Thyroid gland (tissue), 4 donors: ENCODE measurements around the gene GPR18. TPM values are rescaled to one million over a fixed set of nuclear protein-coding genes. Genes with fewer than 3 reads are reported as not detected.

ENCODE experiments used
- DNase-seq, 2 donors: peaks; one replicate each; pipeline ENCODE4 v3.0.0-alpha.2; 2019
- H3K27ac ChIP-seq, 3 donors: fragments of 200-600 bp; sonication (generic); 1 replicate in 2 of 3; 2 replicates in 1 of 3; pipeline ENCODE4 v1.5.1; 2016 to 2019; ENCODE audit warnings: mild to moderate bottlenecking in 1 of 3, moderate library complexity in 1 of 3
- H3K27me3 ChIP-seq: fragments of 200-600 bp; sonication (generic); one replicate; pipeline ENCODE4 v1.5.1; 2019
- H3K36me3 ChIP-seq, 2 donors: fragments of 200-600 bp; sonication (generic); one replicate each; pipeline ENCODE4 v1.5.1; 2016 to 2019
- H3K4me1 ChIP-seq, 2 donors: fragments of 200-600 bp; sonication (generic); one replicate each; pipeline ENCODE4 v1.5.1; 2017 to 2019
- H3K4me3 ChIP-seq, 3 donors: fragments of 200-600 bp; sonication (generic); replicated peaks in 1 of 3; 1 replicate in 2 of 3; 2 replicates in 1 of 3; pipeline ENCODE4 v1.5.1; 2016; ENCODE audit warnings: mild to moderate bottlenecking in 1 of 3
- H3K9me3 ChIP-seq: fragments of 200-600 bp; sonication (generic); one replicate; pipeline ENCODE4 v1.5.1; 2017
- POLR2A ChIP-seq, 2 donors: fragments of 450-650 bp; IDR thresholded peaks; one replicate each; pipeline ENCODE4 v1.6.1; 2017; ENCODE audit warnings: antibody characterized with exemption in 2 of 2, mild to moderate bottlenecking in 2 of 2, moderate library complexity in 1 of 2
- WGBS, 2 donors: methylation state at CpG; one replicate each; pipeline ENCODE4 v1.1.5; 2017; 5-methylcytosine and 5-hydroxymethylcytosine counted together
- intact Hi-C: fragments of 100-400 bp; cut with DNase I; formaldehyde crosslinking; loops from one replicate; pipeline ENCODE4 v1.15.1; 2023
- total RNA-seq, 4 donors: library from RNA; depleted of rRNA; stranded (reverse); fragments of >200 nt; gene quantifications; one replicate each; pipeline ENCODE4 v1.2.3, GENCODE V29; 2016
- TF ChIP-seq, protein P1 (sequence below), 6 experiments: fragments of 200-600 bp in 3 of 6; fragments of 450-650 bp in 3 of 6; sonication (generic) in 3 of 6; IDR thresholded peaks; one replicate each; pipeline ENCODE4 v1.5.1; 2016 to 2019; ENCODE audit warnings: antibody characterized with exemption in 6 of 6, mild to moderate bottlenecking in 2 of 6, inconsistent platforms in 1 of 6, moderate library complexity in 1 of 6

The GPR18 gene
- total RNA-seq, 4 donors from 2014 or later, result 0.27 to 0.96 TPM; not detected in 2

DNA sequence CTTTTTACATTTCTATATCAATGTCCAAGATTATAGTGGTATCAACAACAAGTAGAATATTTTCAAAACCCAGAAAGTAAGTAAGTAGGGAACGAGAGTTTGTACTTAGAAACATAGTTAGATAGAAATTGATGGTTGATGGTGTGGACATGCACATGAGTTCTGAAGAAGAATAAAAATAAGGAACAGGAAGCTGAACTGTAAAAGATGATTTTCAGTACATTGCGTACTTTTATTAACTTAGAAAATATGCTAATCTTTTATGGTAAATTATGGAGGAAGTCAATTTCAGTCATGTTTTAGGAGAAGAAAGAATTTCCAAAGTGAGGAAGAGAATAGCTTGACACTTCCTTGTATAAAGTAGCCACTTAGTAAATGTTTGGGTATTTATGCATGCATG, 12.3 kb upstream of the GPR18 start:
- H3K9me3 ChIP-seq, result no peaks in the 10 kb centered on the region
- WGBS, 2 donors, result 90 to 94% methylated on average over 2 of the region's 2 CpGs
- H3K4me3 ChIP-seq, result no peak overlapping the region
- TF ChIP-seq, protein P1, sequence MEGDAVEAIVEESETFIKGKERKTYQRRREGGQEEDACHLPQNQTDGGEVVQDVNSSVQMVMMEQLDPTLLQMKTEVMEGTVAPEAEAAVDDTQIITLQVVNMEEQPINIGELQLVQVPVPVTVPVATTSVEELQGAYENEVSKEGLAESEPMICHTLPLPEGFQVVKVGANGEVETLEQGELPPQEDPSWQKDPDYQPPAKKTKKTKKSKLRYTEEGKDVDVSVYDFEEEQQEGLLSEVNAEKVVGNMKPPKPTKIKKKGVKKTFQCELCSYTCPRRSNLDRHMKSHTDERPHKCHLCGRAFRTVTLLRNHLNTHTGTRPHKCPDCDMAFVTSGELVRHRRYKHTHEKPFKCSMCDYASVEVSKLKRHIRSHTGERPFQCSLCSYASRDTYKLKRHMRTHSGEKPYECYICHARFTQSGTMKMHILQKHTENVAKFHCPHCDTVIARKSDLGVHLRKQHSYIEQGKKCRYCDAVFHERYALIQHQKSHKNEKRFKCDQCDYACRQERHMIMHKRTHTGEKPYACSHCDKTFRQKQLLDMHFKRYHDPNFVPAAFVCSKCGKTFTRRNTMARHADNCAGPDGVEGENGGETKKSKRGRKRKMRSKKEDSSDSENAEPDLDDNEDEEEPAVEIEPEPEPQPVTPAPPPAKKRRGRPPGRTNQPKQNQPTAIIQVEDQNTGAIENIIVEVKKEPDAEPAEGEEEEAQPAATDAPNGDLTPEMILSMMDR (IDR thresholded peaks at IDR 0.05), result no peak
- no peak for TF ChIP-seq POLR2A (IDR thresholded peaks at IDR 0.05)
- intact Hi-C loops, result loop anchor here (5.0 kb wide), 1 partner anchor 167 kb away; no protein-coding TSS in a partner anchor
- no peaks in the 10 kb centered on the region for H3K36me3 ChIP-seq
- no peaks in the 10 kb centered on the region for H3K27me3 ChIP-seq
- peaks cover 3 to 6% of the 10 kb centered on the region in 2 donors for H3K4me1 ChIP-seq
- no peak for DNase-seq
- H3K27ac ChIP-seq, result no peak overlapping the region

DNA sequence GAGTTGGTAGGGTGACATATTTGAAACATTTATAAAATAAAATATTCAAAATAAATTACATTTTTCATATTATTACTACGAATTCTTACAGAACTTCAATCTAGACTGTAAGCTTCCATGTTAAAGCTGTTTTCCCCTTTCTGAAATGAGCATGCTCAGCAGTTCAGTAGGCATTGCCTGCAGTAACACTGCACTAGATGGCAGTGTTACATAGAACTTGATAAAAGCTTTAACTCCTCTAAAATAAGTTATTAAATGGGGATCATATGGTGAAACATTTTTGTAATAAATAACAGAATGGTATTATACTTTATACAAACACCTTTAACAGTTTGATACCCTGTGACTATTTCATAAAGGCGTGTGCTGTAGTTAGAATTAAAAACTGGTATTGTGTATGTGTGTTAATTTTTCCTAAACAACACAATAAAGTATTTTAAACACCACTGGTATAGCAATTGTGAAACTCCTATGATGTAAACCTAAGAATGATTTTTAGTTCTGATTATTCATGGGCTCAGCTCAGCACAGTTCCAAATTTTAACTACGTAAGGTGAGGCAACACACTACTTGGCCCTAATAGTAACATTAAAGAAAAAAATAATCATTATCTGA, 11.6 kb upstream of the GPR18 start:
- TF ChIP-seq, protein P1 (IDR thresholded peaks at IDR 0.05), result peak in 4 of 6 experiments; percentile 56 to 81 (median 73)
- no peak for TF ChIP-seq POLR2A (IDR thresholded peaks at IDR 0.05)
- 69% methylated on average over 3 of the region's 3 CpGs for WGBS, 2 donors
- no peaks in the 10 kb centered on the region for H3K9me3 ChIP-seq
- DNase-seq, result no peak
- H3K36me3 ChIP-seq, result no peaks in the 10 kb centered on the region
- no peaks in the 10 kb centered on the region for H3K27me3 ChIP-seq
- H3K4me3 ChIP-seq, result no peak overlapping the region
- H3K4me1 ChIP-seq, result peaks cover 0 to 6% of the 10 kb centered on the region in 2 donors
- intact Hi-C loops, result loop anchor here (5.0 kb wide), 2 partner anchors 113 to 168 kb away; no protein-coding TSS in a partner anchor
- no peak overlapping the region for H3K27ac ChIP-seq

DNA sequence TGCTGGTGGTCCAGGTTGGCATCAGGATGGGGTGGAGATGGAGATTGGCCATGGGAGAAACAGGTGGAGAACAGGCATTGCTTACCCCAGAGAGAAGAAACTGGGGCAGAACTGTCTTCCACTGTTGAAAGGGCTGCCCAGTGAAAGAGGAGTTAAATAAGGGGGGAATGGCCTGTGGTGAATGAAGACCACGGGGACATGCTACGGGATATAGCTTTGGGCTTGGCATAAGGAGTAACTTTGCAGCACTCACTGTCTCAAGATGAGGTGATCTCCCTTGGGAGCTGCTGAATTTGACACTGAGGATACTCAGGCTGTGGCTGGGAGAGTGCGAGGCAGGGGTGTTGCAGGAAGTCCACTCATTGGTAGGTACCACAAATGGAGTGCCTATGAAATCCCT, 10.6 kb upstream of the GPR18 start:
- Histone ChIP-seq H3K27me3 (no peaks in the 10 kb centered on the region), H3K9me3 (no peaks in the 10 kb centered on the region), H3K4me3 (no peak overlapping the region), H3K27ac (no peak overlapping the region), H3K36me3 (no peaks in the 10 kb centered on the region), H3K4me1 (peaks cover 0 to 6% of the 10 kb centered on the region in 2 donors)
- no peak for TF ChIP-seq POLR2A (IDR thresholded peaks at IDR 0.05)
- TF ChIP-seq, protein P1 (IDR thresholded peaks at IDR 0.05), result no peak
- DNase-seq, result no peak
- intact Hi-C loops, result loop anchor here (5.0 kb wide), 1 partner anchor 113 kb away; no protein-coding TSS in a partner anchor
- 81 to 85% methylated on average over 3 of the region's 3 CpGs for WGBS, 2 donors

DNA sequence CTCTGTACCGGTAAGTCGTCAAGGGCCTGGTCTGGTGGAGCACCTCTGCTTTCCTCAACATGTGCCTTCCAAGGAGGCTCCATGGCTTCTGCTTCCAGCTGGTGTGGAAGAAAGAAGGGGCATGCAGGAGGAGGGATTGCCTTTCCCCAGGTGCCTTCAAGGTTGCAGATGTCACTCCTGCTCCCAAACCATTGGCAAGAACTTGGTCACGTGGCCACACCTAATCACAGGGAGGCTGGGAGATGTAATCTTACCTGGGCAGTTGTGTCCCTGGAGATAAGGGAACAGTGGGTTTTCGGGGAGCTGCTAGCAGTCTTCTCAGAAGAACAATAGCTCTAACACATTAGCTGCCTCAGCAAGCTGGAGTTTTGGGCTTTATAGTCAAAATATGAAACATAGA, 9.7 kb upstream of the GPR18 start:
- no peak for DNase-seq
- H3K4me3 ChIP-seq, result no peak overlapping the region
- H3K27me3 ChIP-seq, result no peaks in the 10 kb centered on the region
- no peaks in the 10 kb centered on the region for H3K9me3 ChIP-seq
- TF ChIP-seq POLR2A (IDR thresholded peaks at IDR 0.05), result no peak
- TF ChIP-seq, protein P1 (IDR thresholded peaks at IDR 0.05), result no peak
- intact Hi-C loops, result loop anchor here (5.0 kb wide), 1 partner anchor 114 kb away; no protein-coding TSS in a partner anchor
- H3K27ac ChIP-seq, result no peak overlapping the region
- 87 to 96% methylated on average over 4 of the region's 4 CpGs for WGBS, 2 donors
- H3K4me1 ChIP-seq, result peaks cover 0 to 6% of the 10 kb centered on the region in 2 donors
- H3K36me3 ChIP-seq, result no peaks in the 10 kb centered on the region

DNA sequence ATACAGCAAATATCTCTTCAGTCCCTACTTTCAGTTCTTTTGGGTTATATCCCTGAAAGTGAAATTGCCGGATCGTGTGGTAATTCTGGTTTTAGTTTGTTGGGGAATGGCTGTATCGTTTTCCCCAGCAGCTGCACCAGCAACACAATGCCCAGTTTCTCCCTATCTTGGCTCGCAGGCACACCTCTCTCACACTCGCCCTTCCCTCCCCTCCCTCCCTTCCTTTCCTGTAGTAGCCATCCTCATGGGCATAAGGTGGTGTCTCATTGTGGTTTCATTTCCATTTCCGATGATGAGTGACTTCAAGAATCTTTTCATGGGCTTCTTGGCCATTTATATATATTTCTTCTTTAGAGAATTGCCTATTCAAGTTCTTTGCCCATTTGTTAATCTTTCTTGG, 8.6 kb upstream of the GPR18 start:
- peaks cover 0 to 2% of the 10 kb centered on the region in 2 donors for H3K4me1 ChIP-seq
- DNase-seq, result no peak
- no peak for TF ChIP-seq POLR2A (IDR thresholded peaks at IDR 0.05)
- TF ChIP-seq, protein P1 (IDR thresholded peaks at IDR 0.05), result no peak
- H3K27me3 ChIP-seq, result no peaks in the 10 kb centered on the region
- no peak overlapping the region for H3K27ac ChIP-seq
- no peaks in the 10 kb centered on the region for H3K9me3 ChIP-seq
- no peak overlapping the region for H3K4me3 ChIP-seq
- no peaks in the 10 kb centered on the region for H3K36me3 ChIP-seq
- intact Hi-C loops, result loop anchor here (5.0 kb wide), 1 partner anchor 115 kb away; no protein-coding TSS in a partner anchor
- 93% methylated on average over 6 of the region's 6 CpGs for WGBS, 2 donors
